Measurements from ENCODE around the gene DHRS1.

Gene DHRS1

GRCh38 chr14:24260026-24260779 is 39.4 kb downstream of the DHRS1 start:
- H3K4me3 Mint-ChIP-seq, result no peak overlapping the region
- DNase-seq (ENCODE audit: low spot score in 2 of 2) (no peak), ATAC-seq (replicated peaks; ENCODE audit: extremely low read depth, poor library complexity, severe bottlenecking) (no peak)
- H3K9me3 Mint-ChIP-seq, result no peaks in the 10 kb centered on the region
- H3K36me3 Mint-ChIP-seq (ENCODE audit: insufficient read depth), result peaks cover 1% of the 10 kb centered on the region
- no peaks in the 10 kb centered on the region for H3K27me3 Mint-ChIP-seq
- H3K27ac Mint-ChIP-seq (ENCODE audit: low read depth), result no peak overlapping the region
- H3K4me1 Mint-ChIP-seq, result no peaks in the 10 kb centered on the region

- no peak for DNase-seq (ENCODE audit: low spot score in 2 of 2)
- ATAC-seq (replicated peaks; ENCODE audit: extremely low read depth, poor library complexity, severe bottlenecking), result no peak
- Mint-ChIP-seq H3K4me3 (no peak overlapping the region), H3K27ac (ENCODE audit: low read depth) (no peak overlapping the region), H3K4me1 (no peaks in the 10 kb centered on the region), H3K27me3 (no peaks in the 10 kb centered on the region), H3K9me3 (no peaks in the 10 kb centered on the region), H3K36me3 (ENCODE audit: insufficient read depth) (peaks cover 3% of the 10 kb centered on the region)
Observed at GRCh38 chr14:24259282-24260025, 40.1 kb downstream of the DHRS1 start.

- Mint-ChIP-seq H3K4me1 (no peaks in the 10 kb centered on the region), H3K9me3 (no peaks in the 10 kb centered on the region), H3K27ac (ENCODE audit: low read depth) (no peak overlapping the region), H3K36me3 (ENCODE audit: insufficient read depth) (peaks cover 3% of the 10 kb centered on the region), H3K4me3 (no peak overlapping the region), H3K27me3 (no peaks in the 10 kb centered on the region)
- ATAC-seq (replicated peaks; ENCODE audit: extremely low read depth, poor library complexity, severe bottlenecking) (no peak), DNase-seq (ENCODE audit: low spot score in 2 of 2) (no peak)
Observed at GRCh38 chr14:24258548-24259265, 40.9 kb downstream of the DHRS1 start.

- Mint-ChIP-seq H3K36me3 (ENCODE audit: insufficient read depth) (peaks cover 3% of the 10 kb centered on the region), H3K27me3 (no peaks in the 10 kb centered on the region), H3K9me3 (no peaks in the 10 kb centered on the region), H3K27ac (ENCODE audit: low read depth) (no peak overlapping the region), H3K4me1 (no peaks in the 10 kb centered on the region), H3K4me3 (no peak overlapping the region)
- no peak for DNase-seq (ENCODE audit: low spot score in 2 of 2)
- no peak for ATAC-seq (replicated peaks; ENCODE audit: extremely low read depth, poor library complexity, severe bottlenecking)
Observed at GRCh38 chr14:24258119-24258518, 41.5 kb downstream of the DHRS1 start.

- DNase-seq (ENCODE audit: low spot score in 2 of 2), result no peak
- no peak overlapping the region for H3K4me3 Mint-ChIP-seq
- no peaks in the 10 kb centered on the region for H3K27me3 Mint-ChIP-seq
- no peaks in the 10 kb centered on the region for H3K4me1 Mint-ChIP-seq
- ATAC-seq (replicated peaks; ENCODE audit: extremely low read depth, poor library complexity, severe bottlenecking), result no peak
- peaks cover 3% of the 10 kb centered on the region for H3K36me3 Mint-ChIP-seq (ENCODE audit: insufficient read depth)
- no peak overlapping the region for H3K27ac Mint-ChIP-seq (ENCODE audit: low read depth)
- H3K9me3 Mint-ChIP-seq, result no peaks in the 10 kb centered on the region
Observed at GRCh38 chr14:24256960-24257359, 42.6 kb downstream of the DHRS1 start.

- DNase-seq (ENCODE audit: low spot score in 2 of 2), result no peak
- H3K27ac Mint-ChIP-seq (ENCODE audit: low read depth), result no peak overlapping the region
- H3K4me3 Mint-ChIP-seq, result no peak overlapping the region
- ATAC-seq (replicated peaks; ENCODE audit: extremely low read depth, poor library complexity, severe bottlenecking), result no peak
- H3K27me3 Mint-ChIP-seq, result no peaks in the 10 kb centered on the region
- no peaks in the 10 kb centered on the region for H3K9me3 Mint-ChIP-seq
- H3K4me1 Mint-ChIP-seq, result no peaks in the 10 kb centered on the region
- peaks cover 3% of the 10 kb centered on the region for H3K36me3 Mint-ChIP-seq (ENCODE audit: insufficient read depth)
Observed at GRCh38 chr14:24255931-24256711, 43.5 kb downstream of the DHRS1 start.

GRCh38 chr14:24255438-24255837 is 44.1 kb downstream of the DHRS1 start:
- no peaks in the 10 kb centered on the region for H3K4me1 Mint-ChIP-seq
- ATAC-seq (replicated peaks; ENCODE audit: extremely low read depth, poor library complexity, severe bottlenecking) (no peak), DNase-seq (ENCODE audit: low spot score in 2 of 2) (no peak)
- no peak overlapping the region for H3K4me3 Mint-ChIP-seq
- peaks cover 3% of the 10 kb centered on the region for H3K36me3 Mint-ChIP-seq (ENCODE audit: insufficient read depth)
- no peaks in the 10 kb centered on the region for H3K9me3 Mint-ChIP-seq
- H3K27me3 Mint-ChIP-seq, result no peaks in the 10 kb centered on the region
- no peak overlapping the region for H3K27ac Mint-ChIP-seq (ENCODE audit: low read depth)

GRCh38 chr14:24254630-24255392 is 44.8 kb downstream of the DHRS1 start:
- no peaks in the 10 kb centered on the region for H3K4me1 Mint-ChIP-seq
- DNase-seq (ENCODE audit: low spot score in 2 of 2) (no peak), ATAC-seq (replicated peaks; ENCODE audit: extremely low read depth, poor library complexity, severe bottlenecking) (no peak)
- H3K4me3 Mint-ChIP-seq, result no peak overlapping the region
- H3K36me3 Mint-ChIP-seq (ENCODE audit: insufficient read depth), result peaks cover 3% of the 10 kb centered on the region
- H3K27me3 Mint-ChIP-seq, result no peaks in the 10 kb centered on the region
- H3K27ac Mint-ChIP-seq (ENCODE audit: low read depth), result no peak overlapping the region
- no peaks in the 10 kb centered on the region for H3K9me3 Mint-ChIP-seq

GRCh38 chr14:24253936-24254335 is 45.6 kb downstream of the DHRS1 start:
- ATAC-seq (replicated peaks; ENCODE audit: extremely low read depth, poor library complexity, severe bottlenecking), result no peak
- H3K36me3 Mint-ChIP-seq (ENCODE audit: insufficient read depth), result peaks cover 5% of the 10 kb centered on the region
- H3K9me3 Mint-ChIP-seq, result no peaks in the 10 kb centered on the region
- no peak overlapping the region for H3K4me3 Mint-ChIP-seq
- no peaks in the 10 kb centered on the region for H3K27me3 Mint-ChIP-seq
- H3K27ac Mint-ChIP-seq (ENCODE audit: low read depth), result no peak overlapping the region
- no peaks in the 10 kb centered on the region for H3K4me1 Mint-ChIP-seq
- DNase-seq (ENCODE audit: low spot score in 2 of 2), result no peak

GRCh38 chr14:24252289-24253124 is 47.1 kb downstream of the DHRS1 start:
- DNase-seq (ENCODE audit: low spot score in 2 of 2) (no peak), ATAC-seq (replicated peaks; ENCODE audit: extremely low read depth, poor library complexity, severe bottlenecking) (no peak)
- no peaks in the 10 kb centered on the region for H3K9me3 Mint-ChIP-seq
- H3K4me1 Mint-ChIP-seq, result peaks cover 4% of the 10 kb centered on the region
- H3K27me3 Mint-ChIP-seq, result no peaks in the 10 kb centered on the region
- H3K4me3 Mint-ChIP-seq, result no peak overlapping the region
- peaks cover 5% of the 10 kb centered on the region for H3K36me3 Mint-ChIP-seq (ENCODE audit: insufficient read depth)
- no peak overlapping the region for H3K27ac Mint-ChIP-seq (ENCODE audit: low read depth)

GRCh38 chr14:24251880-24252288 is 47.7 kb downstream of the DHRS1 start:
- H3K9me3 Mint-ChIP-seq, result no peaks in the 10 kb centered on the region
- no peak overlapping the region for H3K4me3 Mint-ChIP-seq
- H3K27me3 Mint-ChIP-seq, result no peaks in the 10 kb centered on the region
- peaks cover 4% of the 10 kb centered on the region for H3K36me3 Mint-ChIP-seq (ENCODE audit: insufficient read depth)
- no peak overlapping the region for H3K27ac Mint-ChIP-seq (ENCODE audit: low read depth)
- DNase-seq (ENCODE audit: low spot score in 2 of 2), result no peak
- ATAC-seq (replicated peaks; ENCODE audit: extremely low read depth, poor library complexity, severe bottlenecking), result no peak
- H3K4me1 Mint-ChIP-seq, result peaks cover 11% of the 10 kb centered on the region
